HG03521 (cell line): ENCODE data around the gene ETS1.
A peak's percentile ranks its signal among the peaks of the same experiment; 100 is the strongest.
"Not testable (repeated sequence)": the region's sequence is repeated elsewhere in the genome, so short reads cannot be mapped to it uniquely, and the experiment has no call there.

Experiments
- ATAC-seq: cut with Tn5 transposase; IDR thresholded peaks from one replicate; pipeline ENCODE4 v1.9.1; 2021; ENCODE audit warnings: mild to moderate bottlenecking, moderate library complexity; ENCODE audit not compliant: unreplicated experiment

ETS1 gene

DNA sequence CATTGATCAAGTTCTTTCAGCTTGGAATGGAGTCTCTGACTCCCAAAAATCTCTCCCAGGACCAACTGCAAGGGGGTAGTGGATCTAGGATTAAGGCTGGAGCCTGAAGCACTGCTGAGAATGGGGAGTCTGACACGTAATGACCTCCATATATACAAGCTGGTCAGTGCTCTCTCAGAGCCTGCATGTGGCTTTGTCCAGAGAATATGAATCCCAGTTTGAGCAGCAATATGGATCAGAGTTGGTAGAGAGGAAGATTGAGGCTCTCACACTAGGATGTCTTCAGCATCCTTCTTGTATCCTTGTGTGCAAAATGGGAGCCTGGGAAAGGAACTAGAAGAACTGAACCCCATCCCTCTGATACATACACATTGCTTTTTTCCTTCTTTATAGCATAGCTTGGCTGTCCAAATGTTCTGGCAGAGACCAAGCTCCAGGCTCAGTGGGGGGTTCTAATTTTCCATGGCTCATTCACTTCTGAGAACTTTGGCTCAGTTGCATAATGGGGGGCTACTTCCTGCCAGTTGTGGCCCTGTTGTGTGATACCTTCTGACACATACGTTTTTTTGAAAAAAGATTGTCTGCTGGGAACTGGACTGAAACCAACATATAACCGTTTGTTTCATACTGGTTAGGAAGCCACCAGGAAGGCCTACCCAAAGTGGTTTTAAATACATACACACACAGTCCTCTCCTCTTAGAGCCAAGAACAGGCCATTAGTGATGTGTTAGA is 138.2 kb downstream of the ETS1 start:
- ATAC-seq = no peak

DNA sequence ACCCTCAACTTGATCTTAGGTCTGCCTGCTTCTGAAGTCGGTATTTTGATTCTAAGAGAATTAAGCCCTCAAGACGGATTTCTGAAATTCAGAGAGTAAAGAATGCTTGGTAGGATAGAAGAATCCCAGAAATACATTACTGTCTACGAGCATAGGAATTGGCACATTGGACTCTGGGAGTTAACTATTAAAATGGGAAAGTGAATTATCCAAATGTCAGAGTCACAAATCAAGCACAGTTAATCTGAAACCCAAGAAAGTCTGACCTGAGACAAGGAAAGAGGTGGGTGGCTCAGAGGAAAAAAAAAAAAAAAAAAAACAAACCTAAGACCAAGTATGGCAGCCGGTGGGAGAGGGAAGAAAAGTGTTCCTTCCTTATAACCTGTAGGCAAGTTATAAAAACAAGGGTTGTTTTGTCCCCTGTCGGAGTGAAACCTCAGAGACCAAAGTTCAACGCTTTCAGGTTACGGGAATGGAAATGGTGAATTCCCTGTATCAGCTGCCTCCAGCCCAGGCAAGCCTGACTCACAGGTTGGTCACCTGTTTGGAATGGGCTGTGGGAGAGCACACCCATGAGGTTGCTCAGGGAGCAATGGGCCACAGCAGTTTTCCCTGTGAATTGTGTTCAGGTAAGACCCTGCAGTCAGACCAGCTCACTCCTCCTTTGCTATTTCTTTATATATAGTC is 139.0 kb downstream of the ETS1 start:
- no peak for ATAC-seq

DNA sequence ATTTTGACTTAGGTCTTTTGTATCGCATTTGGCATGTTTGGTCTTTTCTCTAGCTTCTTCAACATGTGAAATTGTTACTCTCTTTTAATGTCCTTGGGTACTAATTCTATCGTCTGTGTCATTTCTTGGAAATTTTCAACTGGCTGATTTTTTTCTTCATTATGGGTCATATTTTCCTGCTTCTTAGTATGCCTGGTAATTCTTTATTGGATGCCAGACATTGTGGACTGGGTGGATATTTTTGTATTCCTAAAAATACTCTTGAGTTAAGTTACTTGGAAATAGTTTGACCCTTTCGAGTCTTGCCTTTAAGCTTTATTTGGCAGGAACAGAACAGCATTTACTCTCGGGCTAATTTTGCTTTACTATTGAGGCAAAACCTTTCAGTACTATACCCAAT is 140.1 kb downstream of the ETS1 start:
- no peak for ATAC-seq

DNA sequence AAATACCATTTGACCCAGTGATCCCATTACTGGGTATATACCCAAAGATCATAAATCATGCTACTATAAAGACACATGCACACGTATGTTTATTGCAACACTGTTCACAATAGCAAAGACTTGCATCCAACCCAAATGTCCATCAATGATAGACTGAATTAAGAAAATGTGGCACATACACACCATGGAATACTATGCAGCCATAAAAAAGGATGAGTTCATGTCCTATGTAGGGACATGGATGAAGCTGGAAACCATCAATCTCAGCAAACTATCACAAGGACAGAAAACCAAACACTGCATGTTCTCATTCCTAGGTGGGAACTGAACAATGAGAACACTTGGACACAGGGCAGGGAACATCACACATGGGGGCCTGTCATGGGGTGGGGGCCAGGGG is 141.4 kb downstream of the ETS1 start:
- not testable (repeated sequence) for ATAC-seq

DNA sequence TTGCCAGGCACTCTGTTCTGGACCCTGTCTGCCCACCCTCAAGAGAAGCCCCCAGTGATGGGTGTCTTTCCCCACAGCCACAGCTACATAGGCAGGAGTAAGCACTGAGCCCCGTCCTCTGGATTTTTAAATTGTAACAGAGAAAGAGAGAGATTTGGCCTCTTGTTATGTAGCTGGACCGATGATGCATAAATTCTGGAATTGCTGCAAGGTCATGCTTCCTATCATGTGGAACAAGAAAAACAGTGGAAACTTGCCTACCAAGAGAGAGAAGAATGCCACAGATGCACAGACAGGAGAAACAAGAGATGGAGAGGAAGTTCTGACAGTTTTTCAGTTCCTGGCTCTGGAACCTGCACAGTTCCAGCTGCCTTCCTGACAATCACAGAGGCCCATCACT is 150.2 kb downstream of the ETS1 start:
- ATAC-seq = no peak

DNA sequence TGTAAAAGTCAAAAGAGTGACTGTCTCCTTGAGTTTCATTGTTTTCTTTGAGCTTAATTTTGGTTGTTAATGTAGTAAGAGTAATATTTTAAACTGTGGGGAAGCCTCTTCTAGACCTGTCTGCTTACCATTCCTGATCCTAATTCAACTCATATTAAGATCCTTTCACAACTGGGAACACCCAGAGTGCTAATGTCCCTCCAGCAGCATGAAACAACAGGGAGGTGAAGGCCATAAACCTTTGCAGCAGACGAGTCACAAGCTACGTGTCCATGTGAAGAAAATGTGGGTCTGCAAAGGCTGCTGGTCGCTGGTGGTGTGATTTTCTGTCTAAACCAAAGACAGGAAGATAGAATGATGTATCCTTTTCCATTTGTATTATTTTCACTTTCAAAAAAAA is 152.5 kb downstream of the ETS1 start:
- no peak for ATAC-seq

DNA sequence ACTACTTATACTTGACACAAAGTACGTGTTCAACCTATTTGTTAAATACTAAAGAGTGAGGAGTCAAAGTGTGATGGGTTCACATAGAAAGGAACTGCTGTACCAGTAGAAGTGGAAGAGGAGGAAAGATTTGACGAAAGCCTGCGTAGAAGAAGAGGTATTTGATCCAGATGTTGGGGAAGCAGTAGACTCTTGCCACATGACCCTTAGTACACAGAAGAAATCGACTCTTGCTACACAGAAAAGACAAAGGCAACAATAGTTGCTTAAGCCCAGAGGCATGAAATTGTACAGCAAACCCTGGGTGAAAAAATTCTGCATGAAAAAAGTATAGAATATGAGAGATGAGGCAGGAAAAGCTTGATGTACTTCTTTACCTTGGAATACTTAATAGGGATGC is 152.9 kb downstream of the ETS1 start:
- ATAC-seq = no peak

DNA sequence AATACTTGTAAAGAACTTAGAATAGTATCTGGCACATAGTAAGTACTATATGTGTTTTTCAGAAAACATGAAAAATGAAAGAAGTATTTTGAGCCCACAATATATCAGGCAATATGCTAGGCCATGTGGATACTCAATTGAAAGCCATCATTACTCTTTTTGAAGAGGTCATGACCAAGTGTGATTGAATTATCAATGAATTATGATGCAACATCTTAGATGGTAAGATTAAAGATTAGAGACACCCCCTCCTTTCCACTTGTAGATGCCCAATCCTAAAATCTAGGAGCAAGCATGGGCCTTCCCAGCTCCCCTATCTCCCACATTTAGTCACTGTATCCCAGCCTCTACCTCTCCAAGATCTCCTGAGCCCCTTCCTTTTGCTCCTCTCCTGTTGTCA is 154.4 kb downstream of the ETS1 start:
- no peak for ATAC-seq

DNA sequence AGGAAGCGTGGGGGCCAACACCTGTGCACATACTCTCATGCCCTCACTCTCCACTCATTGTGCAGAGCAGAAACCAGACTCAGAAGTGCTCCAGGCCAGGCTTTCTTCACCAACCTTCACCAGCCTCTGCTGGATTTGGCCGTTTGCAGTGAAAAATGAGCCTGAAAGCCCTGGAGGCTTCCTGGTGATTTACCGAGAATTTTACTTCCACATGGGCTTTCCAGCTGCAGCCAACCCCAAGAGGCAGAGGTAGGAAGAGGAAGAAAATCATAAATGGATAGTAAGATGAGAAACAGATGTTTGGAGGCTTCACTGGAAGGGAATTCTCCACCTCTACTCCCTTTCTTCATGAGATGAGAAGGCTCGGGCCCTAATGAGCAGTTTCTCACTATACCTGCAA is 155.4 kb downstream of the ETS1 start:
- no peak for ATAC-seq

DNA sequence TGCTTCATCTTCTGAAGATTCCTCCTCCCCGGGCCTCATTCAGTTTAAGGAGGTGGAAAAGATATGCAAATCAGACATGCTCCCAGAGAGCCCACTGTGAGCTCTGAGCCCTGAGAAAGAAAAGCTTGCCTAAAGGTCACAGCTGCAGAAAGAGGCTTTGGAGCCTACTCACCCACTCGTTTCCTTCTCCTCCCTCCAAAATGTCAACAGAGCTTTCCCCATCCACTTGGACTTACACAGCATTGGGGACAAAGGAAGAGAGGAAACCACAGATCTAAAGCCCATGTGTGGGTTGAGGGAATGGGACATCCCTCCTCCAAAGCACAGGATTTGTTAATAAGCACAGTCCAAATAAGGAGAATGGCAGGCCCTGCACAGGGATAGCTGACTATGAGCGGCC is 158.4 kb downstream of the ETS1 start:
- ATAC-seq = no peak

DNA sequence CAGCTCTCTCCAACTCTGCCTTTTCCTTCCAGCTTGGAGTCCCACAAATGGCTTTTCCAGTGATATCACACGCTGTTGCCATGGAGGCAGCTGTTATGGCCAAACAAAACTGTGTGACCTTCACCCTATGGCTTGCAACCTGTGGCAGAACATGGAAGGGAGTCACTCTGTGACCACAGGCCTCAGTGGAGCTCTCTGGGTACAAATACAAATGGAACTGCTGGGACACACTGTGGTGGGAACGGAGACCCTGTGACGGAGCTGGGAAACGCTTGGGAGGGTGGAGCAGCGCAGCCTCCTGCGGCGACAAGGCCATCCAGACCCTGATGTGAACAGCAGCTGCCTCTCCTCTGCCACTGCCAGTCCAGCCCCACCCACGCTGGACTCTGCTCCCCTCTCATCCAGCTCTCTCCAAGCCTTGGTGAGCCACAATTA is 162.5 kb downstream of the ETS1 start:
- ATAC-seq = no peak

DNA sequence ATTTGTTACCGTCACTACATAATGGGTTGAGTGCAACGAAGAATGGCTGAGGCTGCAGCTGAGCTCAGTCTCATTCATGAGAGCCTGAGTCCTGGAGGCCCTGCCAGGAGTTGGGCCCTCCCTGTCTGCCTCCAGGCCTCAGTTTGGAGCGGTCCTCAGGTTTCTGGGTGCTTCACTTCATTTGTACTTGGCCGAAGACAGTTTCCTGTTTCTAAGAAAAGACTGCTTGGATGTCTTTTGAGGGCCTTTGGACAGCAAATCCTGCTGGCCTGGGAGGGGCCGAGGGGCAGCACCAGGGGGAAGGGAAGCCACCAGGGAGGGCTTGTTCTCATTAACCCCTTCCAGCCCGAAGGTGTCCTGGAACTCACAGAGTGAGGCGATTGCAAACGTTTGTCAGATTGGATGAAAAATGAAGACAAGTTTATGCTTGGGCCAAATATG is 163.1 kb downstream of the ETS1 start:
- ATAC-seq = no peak

DNA sequence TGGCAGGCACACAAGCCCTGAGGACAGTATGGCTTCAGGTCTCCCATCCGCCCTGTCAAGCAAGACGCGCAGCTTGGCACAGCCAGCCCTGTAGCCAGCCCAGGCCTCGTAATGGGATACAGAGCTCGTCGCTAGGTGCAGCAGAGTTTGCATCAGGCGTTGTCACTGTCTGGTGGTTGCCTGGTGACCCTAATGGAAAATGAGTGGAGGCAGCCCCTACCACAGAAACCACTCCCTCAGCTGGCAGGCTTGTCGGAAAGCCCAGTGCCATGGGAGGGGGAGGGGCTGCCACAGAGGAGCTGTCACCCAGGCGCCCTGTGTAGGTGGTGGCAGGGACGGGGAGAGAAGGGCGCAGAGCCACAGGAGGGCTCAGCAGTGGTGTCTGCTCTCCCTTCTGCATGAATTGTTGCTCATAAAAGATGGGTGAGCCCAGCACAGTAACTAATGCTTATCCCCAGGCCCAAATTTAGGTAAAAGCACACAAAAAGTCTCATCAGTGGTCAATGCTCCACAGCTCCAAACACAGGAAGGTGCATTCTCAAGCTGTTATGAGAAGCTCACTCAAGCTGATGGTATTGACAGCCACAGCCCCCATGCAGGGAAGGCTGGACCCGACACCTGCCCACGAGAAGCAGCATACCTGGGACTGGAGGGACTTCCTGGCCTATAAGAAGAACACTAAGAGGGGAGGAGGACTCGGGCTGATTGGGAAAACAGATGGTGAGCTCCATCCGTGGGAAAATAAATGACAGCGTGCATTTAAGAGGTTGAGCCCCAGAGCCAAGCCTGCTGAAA is 164.6 kb downstream of the ETS1 start:
- peak; percentile 58 for ATAC-seq

DNA sequence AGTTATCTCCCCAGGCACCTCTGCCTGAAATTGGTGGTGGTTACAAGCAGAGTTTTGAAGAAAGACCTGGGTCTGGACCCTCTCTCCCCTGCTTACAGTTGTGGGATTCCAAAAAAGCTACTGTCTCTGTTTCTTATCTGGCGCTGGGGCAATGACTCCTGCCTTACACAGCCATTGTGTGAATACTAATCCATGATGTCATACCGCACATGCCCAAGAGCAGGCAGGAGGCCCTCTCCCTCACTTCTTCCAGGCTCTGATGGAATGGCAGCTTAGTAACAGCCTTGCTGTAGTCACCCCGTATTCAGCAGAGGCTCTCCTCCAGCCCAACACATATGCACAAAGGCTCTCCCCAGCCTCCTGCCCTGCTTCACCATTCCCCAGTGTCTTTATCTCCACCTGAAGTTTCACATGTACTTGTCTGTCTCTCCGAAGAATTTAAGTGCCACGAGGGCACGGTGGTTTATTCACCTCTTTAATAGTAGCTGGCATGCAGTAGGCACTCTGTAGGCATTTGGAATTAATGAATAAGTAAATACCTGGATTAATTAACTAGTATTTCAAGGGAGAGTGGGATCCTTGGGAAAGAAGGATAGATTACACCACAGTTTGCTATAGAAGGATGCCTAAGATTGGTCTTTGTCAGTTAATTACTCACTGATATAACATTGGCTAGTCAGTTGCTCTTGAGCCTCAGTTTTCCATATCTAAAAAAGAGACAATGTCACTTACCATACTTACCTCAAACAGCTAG is 165.6 kb downstream of the ETS1 start:
- no peak for ATAC-seq

DNA sequence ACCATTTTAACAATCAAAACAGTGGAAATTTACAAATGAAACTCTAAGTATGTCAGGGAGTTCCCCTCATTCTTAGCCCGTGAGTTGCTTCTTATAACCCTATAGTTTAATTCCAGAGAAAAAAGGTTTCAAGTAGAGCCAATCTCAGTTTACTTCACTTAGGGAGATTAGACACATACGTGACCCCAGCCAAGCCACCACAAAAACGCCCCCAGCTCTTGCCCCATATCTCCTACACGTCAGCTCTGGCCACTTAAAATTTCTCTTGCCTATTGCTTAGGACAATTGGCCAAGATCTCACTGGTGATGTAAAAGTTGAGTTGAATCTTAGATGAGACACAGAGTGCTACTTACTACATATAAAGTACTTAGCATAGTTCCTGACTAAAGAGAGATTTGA is 166.4 kb downstream of the ETS1 start:
- ATAC-seq = no peak

DNA sequence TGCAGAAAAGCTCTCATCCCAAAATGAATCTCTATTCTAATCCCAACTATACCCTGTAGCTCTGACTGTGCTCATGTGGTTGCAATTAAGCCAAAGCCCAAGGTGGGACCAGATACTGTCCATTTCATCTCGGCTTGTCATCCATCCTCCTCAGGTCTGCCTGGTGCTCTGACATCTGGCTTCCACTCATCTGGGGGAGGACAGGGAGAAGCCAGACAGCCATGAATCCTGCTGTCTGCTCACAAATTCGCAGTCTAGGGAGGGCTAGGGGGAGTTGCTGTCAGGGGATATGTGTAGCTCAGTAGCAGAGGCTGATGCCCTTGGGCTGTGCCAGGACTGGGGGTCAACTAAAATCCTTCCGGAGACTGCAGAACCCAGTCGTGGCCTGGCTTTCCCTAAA is 167.1 kb downstream of the ETS1 start:
- no peak for ATAC-seq

DNA sequence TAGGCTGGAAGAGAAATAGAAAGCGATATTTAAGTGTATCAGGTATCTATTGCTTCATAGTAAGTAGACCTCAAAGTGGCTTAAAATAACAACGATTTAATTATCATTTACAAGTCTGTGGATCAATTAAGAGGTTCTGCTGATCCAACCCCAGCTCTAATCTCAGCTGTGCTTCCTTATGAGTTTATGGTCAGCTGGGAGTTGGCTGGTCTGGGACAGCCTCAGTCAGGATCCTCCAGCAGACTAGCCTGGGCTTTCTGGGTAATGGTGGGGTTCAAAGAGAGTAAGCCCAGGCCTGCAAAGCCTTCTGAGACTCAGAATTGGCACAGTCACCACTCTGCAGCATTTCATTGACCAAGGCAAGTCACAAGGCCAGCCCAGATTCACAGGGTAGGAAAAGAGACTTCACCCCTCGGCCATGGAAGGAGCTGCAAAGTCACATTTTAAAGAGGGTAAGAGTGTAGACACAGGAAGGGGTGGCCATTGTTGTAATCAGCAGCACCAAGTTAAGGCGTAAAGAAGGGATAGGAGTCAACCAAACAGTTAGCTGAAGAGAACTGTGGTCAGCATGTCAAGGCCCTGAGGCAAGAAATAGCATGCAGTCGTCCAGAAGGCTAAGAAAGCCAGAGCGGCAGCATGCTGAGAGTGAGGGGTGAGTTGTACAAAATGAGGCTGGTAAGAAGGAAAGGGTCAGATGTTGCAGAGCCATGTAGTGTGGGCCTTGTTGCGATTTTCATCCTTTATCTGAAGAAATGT is 168.2 kb downstream of the ETS1 start:
- ATAC-seq = no peak

DNA sequence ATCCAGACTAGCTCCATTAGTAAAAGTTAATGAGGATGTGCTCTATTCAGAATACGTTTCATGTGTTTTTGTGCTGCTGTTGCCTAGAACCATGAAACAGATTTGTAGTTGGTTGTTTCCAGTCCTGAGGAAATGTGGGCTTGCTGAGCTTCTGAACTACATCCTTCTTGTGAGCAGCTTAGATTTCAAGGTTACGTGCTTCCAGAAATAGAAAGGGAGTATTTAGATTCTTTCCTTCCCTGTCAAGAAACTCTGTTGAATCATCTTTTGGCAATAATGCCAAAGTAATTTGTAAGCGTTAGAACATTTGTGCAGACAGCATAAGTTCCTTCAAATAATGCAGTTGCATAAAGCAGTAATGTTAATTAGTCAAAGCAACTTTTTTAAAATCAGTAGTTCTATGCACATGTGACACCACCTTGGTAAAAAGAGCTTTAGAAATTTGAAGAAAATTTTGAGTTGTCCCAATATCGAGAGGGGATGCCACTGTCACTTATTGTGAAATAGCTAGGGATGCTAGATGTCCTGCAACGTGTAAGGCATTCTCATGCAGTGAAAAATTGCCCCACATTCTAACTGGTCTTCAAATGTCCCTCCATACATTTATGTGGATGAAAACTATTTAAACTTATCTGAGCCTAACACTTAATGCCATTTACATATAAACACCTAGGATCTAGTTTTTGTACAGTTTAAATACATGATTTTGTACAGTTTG is 169.6 kb downstream of the ETS1 start:
- ATAC-seq = no peak

DNA sequence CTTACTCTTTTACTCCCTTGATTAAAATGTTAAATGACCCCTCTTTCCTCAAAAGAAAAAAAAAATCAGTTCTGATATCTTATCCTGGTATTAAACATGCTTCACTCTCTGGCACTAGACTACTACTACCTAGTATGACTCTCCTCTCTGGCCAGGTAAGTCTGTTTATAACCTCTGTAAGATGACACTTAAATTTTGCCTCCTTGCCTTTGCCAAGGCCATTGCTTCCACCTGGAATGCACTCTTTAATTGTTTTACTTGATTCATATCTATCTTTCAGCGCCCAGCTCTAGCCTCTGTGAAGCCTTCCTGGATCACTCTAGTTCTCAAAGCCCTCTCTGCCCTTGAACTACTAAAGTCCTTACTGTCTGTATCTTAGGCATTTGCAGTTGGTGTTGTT is 170.4 kb downstream of the ETS1 start:
- ATAC-seq = no peak

DNA sequence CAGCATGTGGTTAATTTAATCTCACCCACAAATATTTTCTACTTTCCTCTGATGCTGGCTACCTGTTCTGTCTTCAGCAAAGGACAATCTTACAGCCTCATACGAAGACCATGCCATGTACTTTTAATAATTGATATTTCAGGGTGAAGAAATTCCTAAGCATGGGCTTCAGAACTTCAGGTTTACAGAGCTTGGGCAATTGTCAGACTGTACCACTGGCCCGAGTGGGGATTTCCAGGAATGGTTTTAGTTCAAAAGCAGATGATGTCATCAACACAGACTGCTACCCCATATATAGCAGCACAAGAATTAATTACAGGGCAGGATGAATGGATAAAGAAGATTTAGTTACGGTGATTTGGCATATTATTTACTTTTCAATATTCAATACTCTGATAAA is 171.8 kb downstream of the ETS1 start:
- no peak for ATAC-seq
